C4-2B (cell line): ENCODE measurements around the gene KDM4C.

Experiments
- CTCF ChIP-seq: fragments of 450-650 bp; conservative IDR thresholded peaks from 2 replicates; pipeline ENCODE4 v1.5.1; 2017; ENCODE audit warnings: mild to moderate bottlenecking
- ZFX ChIP-seq: fragments of 450-650 bp; IDR thresholded peaks from 2 replicates; pipeline ENCODE4 v1.6.1; 2017

- TF ChIP-seq CTCF, result no peak
- TF ChIP-seq ZFX, result no peak
These were observed 330.8 kb downstream of the KDM4C start for GRCh38 chr9:7088611-7089010.
